ENCODE results near the gene THEM5.
A peak's percentile ranks its signal among the peaks of the same experiment; 100 is the strongest.

Gene THEM5

DNA sequence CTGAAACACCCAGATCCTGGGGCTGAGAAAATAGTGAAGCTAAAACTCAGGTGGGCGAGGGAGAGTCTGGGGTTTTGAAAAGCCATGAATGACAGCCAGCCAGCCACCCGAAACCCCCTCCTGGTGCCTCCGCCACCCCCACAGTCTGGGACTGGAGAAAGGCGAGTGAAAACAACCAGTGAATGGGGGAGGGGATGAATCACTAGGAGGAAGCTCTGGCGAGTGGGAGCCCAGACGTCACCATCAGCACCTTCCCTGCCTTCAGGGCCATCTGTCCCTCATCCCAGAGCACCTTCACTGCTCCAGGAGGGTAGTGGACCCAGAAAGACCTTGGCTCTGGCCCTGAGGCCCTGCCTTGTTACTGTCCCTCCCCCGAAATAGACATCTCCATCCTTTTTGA is 31.1 kb downstream of the THEM5 start:
- TF ChIP-seq ISL1 (CRISPR knock-in tag; IDR thresholded peaks at IDR 0.05) = no peak
- TF ChIP-seq ZNF70 (CRISPR knock-in tag; IDR thresholded peaks at IDR 0.05) = no peak
- TF ChIP-seq, protein P1, sequence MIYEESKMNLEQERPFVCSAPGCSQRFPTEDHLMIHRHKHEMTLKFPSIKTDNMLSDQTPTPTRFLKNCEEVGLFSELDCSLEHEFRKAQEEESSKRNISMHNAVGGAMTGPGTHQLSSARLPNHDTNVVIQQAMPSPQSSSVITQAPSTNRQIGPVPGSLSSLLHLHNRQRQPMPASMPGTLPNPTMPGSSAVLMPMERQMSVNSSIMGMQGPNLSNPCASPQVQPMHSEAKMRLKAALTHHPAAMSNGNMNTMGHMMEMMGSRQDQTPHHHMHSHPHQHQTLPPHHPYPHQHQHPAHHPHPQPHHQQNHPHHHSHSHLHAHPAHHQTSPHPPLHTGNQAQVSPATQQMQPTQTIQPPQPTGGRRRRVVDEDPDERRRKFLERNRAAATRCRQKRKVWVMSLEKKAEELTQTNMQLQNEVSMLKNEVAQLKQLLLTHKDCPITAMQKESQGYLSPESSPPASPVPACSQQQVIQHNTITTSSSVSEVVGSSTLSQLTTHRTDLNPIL (CRISPR knock-in tag; IDR thresholded peaks at IDR 0.05; ENCODE audit: low read depth) = no peak
- TF ChIP-seq, protein P2, sequence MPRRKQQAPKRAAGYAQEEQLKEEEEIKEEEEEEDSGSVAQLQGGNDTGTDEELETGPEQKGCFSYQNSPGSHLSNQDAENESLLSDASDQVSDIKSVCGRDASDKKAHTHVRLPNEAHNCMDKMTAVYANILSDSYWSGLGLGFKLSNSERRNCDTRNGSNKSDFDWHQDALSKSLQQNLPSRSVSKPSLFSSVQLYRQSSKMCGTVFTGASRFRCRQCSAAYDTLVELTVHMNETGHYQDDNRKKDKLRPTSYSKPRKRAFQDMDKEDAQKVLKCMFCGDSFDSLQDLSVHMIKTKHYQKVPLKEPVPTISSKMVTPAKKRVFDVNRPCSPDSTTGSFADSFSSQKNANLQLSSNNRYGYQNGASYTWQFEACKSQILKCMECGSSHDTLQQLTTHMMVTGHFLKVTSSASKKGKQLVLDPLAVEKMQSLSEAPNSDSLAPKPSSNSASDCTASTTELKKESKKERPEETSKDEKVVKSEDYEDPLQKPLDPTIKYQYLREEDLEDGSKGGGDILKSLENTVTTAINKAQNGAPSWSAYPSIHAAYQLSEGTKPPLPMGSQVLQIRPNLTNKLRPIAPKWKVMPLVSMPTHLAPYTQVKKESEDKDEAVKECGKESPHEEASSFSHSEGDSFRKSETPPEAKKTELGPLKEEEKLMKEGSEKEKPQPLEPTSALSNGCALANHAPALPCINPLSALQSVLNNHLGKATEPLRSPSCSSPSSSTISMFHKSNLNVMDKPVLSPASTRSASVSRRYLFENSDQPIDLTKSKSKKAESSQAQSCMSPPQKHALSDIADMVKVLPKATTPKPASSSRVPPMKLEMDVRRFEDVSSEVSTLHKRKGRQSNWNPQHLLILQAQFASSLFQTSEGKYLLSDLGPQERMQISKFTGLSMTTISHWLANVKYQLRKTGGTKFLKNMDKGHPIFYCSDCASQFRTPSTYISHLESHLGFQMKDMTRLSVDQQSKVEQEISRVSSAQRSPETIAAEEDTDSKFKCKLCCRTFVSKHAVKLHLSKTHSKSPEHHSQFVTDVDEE (CRISPR knock-in tag; IDR thresholded peaks at IDR 0.05) = no peak
- TF ChIP-seq RARB (CRISPR knock-in tag; IDR thresholded peaks at IDR 0.05) = no peak
- no peak for TF ChIP-seq ZNF8 (CRISPR knock-in tag; IDR thresholded peaks at IDR 0.05)
- TF ChIP-seq PATZ1 (CRISPR knock-in tag; IDR thresholded peaks at IDR 0.05; ENCODE audit: borderline replicate concordance) = no peak
- TF ChIP-seq ZFP3 (CRISPR knock-in tag; IDR thresholded peaks at IDR 0.05) = no peak
- TF ChIP-seq, protein P3, sequence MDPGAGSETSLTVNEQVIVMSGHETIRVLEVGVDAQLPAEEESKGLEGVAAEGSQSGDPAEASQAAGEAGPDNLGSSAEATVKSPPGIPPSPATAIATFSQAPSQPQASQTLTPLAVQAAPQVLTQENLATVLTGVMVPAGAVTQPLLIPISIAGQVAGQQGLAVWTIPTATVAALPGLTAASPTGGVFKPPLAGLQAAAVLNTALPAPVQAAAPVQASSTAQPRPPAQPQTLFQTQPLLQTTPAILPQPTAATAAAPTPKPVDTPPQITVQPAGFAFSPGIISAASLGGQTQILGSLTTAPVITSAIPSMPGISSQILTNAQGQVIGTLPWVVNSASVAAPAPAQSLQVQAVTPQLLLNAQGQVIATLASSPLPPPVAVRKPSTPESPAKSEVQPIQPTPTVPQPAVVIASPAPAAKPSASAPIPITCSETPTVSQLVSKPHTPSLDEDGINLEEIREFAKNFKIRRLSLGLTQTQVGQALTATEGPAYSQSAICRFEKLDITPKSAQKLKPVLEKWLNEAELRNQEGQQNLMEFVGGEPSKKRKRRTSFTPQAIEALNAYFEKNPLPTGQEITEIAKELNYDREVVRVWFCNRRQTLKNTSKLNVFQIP (CRISPR knock-in tag; IDR thresholded peaks at IDR 0.05; ENCODE audit: borderline replicate concordance, low read depth) = no peak
- no peak for TF ChIP-seq ARNTL (CRISPR knock-in tag; IDR thresholded peaks at IDR 0.05; ENCODE audit: borderline replicate concordance, low read depth)
- no peak for TF ChIP-seq TOX (CRISPR knock-in tag; IDR thresholded peaks at IDR 0.05; ENCODE audit: borderline replicate concordance)
- TF ChIP-seq ZC3H10 (CRISPR knock-in tag; IDR thresholded peaks at IDR 0.05) = no peak
- TF ChIP-seq, protein P4, sequence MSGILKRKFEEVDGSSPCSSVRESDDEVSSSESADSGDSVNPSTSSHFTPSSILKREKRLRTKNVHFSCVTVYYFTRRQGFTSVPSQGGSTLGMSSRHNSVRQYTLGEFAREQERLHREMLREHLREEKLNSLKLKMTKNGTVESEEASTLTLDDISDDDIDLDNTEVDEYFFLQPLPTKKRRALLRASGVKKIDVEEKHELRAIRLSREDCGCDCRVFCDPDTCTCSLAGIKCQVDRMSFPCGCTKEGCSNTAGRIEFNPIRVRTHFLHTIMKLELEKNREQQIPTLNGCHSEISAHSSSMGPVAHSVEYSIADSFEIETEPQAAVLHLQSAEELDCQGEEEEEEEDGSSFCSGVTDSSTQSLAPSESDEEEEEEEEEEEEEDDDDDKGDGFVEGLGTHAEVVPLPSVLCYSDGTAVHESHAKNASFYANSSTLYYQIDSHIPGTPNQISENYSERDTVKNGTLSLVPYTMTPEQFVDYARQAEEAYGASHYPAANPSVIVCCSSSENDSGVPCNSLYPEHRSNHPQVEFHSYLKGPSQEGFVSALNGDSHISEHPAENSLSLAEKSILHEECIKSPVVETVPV (CRISPR knock-in tag; IDR thresholded peaks at IDR 0.05) = no peak
- no peak for TF ChIP-seq BACH2 (CRISPR knock-in tag; IDR thresholded peaks at IDR 0.05; ENCODE audit: borderline replicate concordance)
- TF ChIP-seq ZNF565 (CRISPR knock-in tag; conservative IDR thresholded peaks at IDR 0.05; ENCODE audit: low read depth) = no peak
- TF ChIP-seq GLIS3 (CRISPR knock-in tag; IDR thresholded peaks at IDR 0.05) = no peak
- TF ChIP-seq OSR1 (CRISPR knock-in tag; IDR thresholded peaks at IDR 0.05) = no peak
- no peak for ATAC-seq

- TF ChIP-seq ZNF70 (CRISPR knock-in tag; IDR thresholded peaks at IDR 0.05) (peak; percentile 88), PPARA (CRISPR knock-in tag; IDR thresholded peaks at IDR 0.05; ENCODE audit: borderline replicate concordance) (no peak), TCF4 (CRISPR knock-in tag; IDR thresholded peaks at IDR 0.05; ENCODE audit: borderline replicate concordance) (peak; percentile 84)
- TF ChIP-seq, protein P2 (CRISPR knock-in tag; IDR thresholded peaks at IDR 0.05) = peak; percentile 89; the same call in 1 of the 2 replicates
- ATAC-seq = peak; percentile 16; the same call in 1 of the 3 replicates
Measured at GRCh38 chr1:151820940-151821339, 32.6 kb downstream of the THEM5 start.
